ENCODE data around the gene SSMEM1.

The SSMEM1 gene

DNA sequence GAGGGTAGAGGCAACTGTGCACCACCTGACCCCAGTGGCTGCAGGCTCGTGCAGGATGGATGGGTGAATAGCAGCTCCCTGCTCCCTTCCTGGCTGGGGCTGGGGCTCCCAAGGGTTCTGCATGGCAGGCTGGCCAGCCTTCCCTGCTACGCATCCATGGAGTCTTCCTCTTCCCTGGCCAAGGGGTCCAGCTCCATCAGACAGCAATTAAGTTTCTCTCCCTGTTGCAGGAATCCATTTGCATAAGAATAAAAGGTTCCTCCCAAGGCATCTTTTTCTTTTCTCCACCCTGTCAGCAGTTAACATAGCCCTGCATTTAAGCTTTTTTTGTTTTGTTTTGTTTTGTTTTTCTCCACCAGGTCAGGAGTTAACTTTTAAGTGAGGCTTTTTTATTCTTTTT, 49.0 kb downstream of the SSMEM1 start:
- DNase-seq = no peak

DNA sequence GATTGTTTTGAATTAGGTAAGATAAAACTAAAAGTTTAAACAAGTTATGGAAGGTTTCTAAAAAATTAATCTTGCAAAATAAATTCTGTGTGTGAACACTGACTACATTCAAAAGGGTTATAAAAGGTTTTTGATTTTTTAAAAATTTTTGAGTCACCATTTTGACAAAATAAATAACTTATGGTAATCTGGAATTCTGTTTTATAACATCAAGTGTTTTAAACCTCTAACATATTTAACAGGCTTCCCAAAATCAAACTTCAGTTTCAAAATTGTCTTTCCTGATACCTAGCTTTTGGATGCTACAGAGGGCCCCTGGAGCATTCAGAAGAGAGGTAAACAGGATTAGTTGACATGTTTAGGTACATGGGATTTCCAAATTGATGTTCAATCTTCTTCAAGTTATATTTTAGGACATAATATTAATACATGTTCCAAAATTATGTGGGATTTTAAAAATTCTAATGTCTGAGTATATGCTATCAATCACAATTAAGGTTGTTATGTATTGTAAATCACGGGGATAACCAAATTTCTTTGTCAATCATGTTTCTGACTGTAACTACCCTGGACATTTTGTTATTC, 50.9 kb downstream of the SSMEM1 start:
- DNase-seq = no peak

DNA sequence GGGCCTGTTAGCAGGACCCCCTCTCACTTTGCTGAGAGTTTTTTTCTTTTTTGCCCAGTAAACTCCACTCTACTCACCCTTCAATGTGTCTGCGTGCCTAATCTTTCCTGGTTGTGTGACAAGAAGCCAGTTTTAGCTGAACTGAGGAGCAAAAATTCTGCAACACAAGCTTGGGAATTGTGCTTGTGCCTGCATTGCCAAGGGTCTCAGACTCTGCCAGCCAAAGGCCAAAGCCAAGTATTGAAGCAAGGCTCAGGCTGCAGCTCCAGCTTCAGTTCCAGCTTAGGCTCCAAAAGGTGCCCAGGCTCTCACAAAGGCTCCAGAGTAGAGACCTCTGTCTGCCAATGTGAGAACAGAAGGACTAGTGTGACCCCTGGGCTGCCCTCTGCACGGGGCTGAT, 54.8 kb downstream of the SSMEM1 start:
- no peak for DNase-seq

DNA sequence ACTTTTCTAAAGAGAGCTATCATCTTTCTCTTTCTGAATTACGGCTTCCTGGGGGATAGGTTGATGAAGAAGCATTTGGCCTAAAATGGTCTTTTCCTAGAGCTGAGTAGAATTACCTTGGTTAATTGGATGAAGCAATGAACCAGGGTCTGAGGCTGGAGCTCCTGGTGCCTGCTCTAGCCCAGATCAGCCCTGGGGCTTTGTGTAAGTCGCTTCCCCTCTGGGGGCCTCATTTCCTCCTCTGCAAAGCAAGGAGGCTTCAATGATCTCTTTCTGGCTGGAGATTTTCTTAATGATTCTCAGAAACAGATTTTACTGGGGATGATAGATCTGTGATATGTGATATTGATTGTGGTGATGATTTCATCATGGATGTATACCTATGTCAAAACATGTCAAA, 55.5 kb downstream of the SSMEM1 start:
- no peak for DNase-seq
